ENCODE data around the gene PCDH9. TPM values are rescaled to one million over a fixed set of nuclear protein-coding genes. Genes with fewer than 3 reads are reported as not detected.

PCDH9 gene
- total RNA-seq, 1 donor from 2014 or later = 33.8 TPM

GRCh38 chr13:67200605-67201004, 29.5 kb downstream of the PCDH9 start:
- no peak for DNase-seq (ENCODE audit: extremely low spot score, unreplicated experiment)
- no peak overlapping the region for H3K4me3 Mint-ChIP-seq (ENCODE audit: unreplicated experiment)
- H3K9me3 Mint-ChIP-seq (ENCODE audit: unreplicated experiment) = no peaks in the 10 kb centered on the region
- no peak for TF ChIP-seq CTCF (IDR thresholded peaks at IDR 0.05)
- no peaks in the 10 kb centered on the region for H3K36me3 Mint-ChIP-seq (ENCODE audit: unreplicated experiment)
- peaks cover 11% of the 10 kb centered on the region for H3K4me1 Mint-ChIP-seq (ENCODE audit: unreplicated experiment)
- no peak overlapping the region for H3K27ac Mint-ChIP-seq (ENCODE audit: unreplicated experiment)
- no peaks in the 10 kb centered on the region for H3K27me3 Mint-ChIP-seq (ENCODE audit: unreplicated experiment)

GRCh38 chr13:67200183-67200582, 30.0 kb downstream of the PCDH9 start:
- Mint-ChIP-seq H3K4me1 (ENCODE audit: unreplicated experiment) (peaks cover 11% of the 10 kb centered on the region), H3K4me3 (ENCODE audit: unreplicated experiment) (no peak overlapping the region), H3K27me3 (ENCODE audit: unreplicated experiment) (no peaks in the 10 kb centered on the region), H3K36me3 (ENCODE audit: unreplicated experiment) (no peaks in the 10 kb centered on the region), H3K27ac (ENCODE audit: unreplicated experiment) (no peak overlapping the region), H3K9me3 (ENCODE audit: unreplicated experiment) (no peaks in the 10 kb centered on the region)
- no peak for DNase-seq (ENCODE audit: extremely low spot score, unreplicated experiment)
- TF ChIP-seq CTCF (IDR thresholded peaks at IDR 0.05) = no peak

DNA sequence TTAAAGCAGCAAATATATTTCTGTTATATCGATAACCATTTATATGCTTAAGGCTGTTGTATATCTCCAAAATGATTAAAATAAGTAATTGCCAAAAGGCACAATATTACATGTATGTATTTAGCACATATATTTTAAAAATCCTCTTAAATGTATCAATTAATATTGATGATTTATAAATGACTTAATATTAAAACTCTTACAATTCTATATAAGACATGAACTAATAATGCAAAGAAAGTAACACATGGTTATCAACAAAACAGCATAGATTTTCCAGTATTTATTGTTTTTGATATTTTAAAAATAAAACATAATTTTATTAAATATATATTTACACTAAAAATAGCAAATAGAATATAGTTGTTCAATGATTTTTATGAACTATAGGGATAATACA, 32.4 kb downstream of the PCDH9 start:
- H3K9me3 Mint-ChIP-seq (ENCODE audit: unreplicated experiment) = no peaks in the 10 kb centered on the region
- H3K27me3 Mint-ChIP-seq (ENCODE audit: unreplicated experiment) = no peaks in the 10 kb centered on the region
- no peaks in the 10 kb centered on the region for H3K36me3 Mint-ChIP-seq (ENCODE audit: unreplicated experiment)
- no peak for DNase-seq (ENCODE audit: extremely low spot score, unreplicated experiment)
- H3K27ac Mint-ChIP-seq (ENCODE audit: unreplicated experiment) = no peak overlapping the region
- H3K4me3 Mint-ChIP-seq (ENCODE audit: unreplicated experiment) = no peak overlapping the region
- H3K4me1 Mint-ChIP-seq (ENCODE audit: unreplicated experiment) = peaks cover 3% of the 10 kb centered on the region
- no peak for TF ChIP-seq CTCF (IDR thresholded peaks at IDR 0.05)

- no peaks in the 10 kb centered on the region for H3K27me3 Mint-ChIP-seq (ENCODE audit: unreplicated experiment)
- no peaks in the 10 kb centered on the region for H3K36me3 Mint-ChIP-seq (ENCODE audit: unreplicated experiment)
Observed at GRCh38 chr13:67193979-67194378, 36.2 kb downstream of the PCDH9 start.

DNA sequence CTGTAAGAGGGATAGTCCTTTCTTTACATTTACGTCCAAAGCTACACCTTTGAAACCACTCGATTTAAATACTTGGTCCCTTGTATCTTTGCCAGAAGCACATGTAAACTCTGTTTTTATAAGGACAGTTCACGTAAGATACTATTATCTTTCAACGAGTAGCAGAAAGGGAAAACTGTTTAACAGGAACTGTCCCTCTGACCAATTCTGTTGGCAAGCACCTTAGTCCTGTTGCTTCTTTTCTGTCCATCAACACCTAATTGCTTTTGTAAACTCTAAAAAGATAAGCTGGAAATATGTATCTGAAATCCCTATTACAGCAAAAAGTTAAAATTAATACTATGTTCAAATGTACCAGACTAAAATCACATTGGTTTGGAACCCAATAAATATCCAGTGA, 37.4 kb downstream of the PCDH9 start:
- DNase-seq (ENCODE audit: extremely low spot score, unreplicated experiment) = no peak
- no peak overlapping the region for H3K4me3 Mint-ChIP-seq (ENCODE audit: unreplicated experiment)
- no peaks in the 10 kb centered on the region for H3K36me3 Mint-ChIP-seq (ENCODE audit: unreplicated experiment)
- no peaks in the 10 kb centered on the region for H3K9me3 Mint-ChIP-seq (ENCODE audit: unreplicated experiment)
- TF ChIP-seq CTCF (IDR thresholded peaks at IDR 0.05) = no peak
- no peaks in the 10 kb centered on the region for H3K27me3 Mint-ChIP-seq (ENCODE audit: unreplicated experiment)
- H3K27ac Mint-ChIP-seq (ENCODE audit: unreplicated experiment) = no peak overlapping the region
- H3K4me1 Mint-ChIP-seq (ENCODE audit: unreplicated experiment) = no peaks in the 10 kb centered on the region

More at GRCh38 chr13:67193979-67194378, 36.2 kb downstream of the PCDH9 start:
- TF ChIP-seq CTCF (IDR thresholded peaks at IDR 0.05) = no peak
- no peaks in the 10 kb centered on the region for H3K4me1 Mint-ChIP-seq (ENCODE audit: unreplicated experiment)
- no peak for DNase-seq (ENCODE audit: extremely low spot score, unreplicated experiment)
- no peak overlapping the region for H3K4me3 Mint-ChIP-seq (ENCODE audit: unreplicated experiment)
- no peaks in the 10 kb centered on the region for H3K9me3 Mint-ChIP-seq (ENCODE audit: unreplicated experiment)
- no peak overlapping the region for H3K27ac Mint-ChIP-seq (ENCODE audit: unreplicated experiment)
